ENCODE measurements around the gene CHST11. TPM values are rescaled to one million over a fixed set of nuclear protein-coding genes. Genes with fewer than 3 reads are reported as not detected.
"Not testable (repeated sequence)": the region's sequence is repeated elsewhere in the genome, so short reads cannot be mapped to it uniquely, and the experiment has no call there.

The CHST11 gene
- polyA plus RNA-seq, 3 donors: 7.0 to 8.0 (median 7.5) TPM

DNA sequence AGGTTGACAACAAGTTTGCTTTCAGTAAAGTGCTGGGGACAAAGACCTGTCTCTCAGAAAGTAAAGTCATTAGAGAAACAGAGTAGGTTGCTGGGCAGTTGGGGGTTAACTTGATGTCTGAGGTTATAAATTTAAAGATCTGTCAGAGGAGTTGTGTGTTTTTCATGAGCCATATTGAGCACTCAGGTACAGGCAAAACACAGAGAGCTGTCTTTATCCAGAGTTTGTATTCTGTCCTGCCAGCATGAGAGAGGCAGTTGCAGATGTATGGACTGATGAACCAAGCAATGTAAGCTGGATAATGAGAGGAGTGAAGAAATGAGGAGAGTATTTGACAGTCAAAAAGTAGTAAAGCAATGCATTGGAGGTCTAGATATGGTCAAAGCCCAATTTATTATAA is 344.7 kb downstream of the CHST11 start:
- DNase-seq (ENCODE audit: extremely low read depth in 1 of 11, low read depth in 9 of 11, low spot score in 4 of 11): no peak

DNA sequence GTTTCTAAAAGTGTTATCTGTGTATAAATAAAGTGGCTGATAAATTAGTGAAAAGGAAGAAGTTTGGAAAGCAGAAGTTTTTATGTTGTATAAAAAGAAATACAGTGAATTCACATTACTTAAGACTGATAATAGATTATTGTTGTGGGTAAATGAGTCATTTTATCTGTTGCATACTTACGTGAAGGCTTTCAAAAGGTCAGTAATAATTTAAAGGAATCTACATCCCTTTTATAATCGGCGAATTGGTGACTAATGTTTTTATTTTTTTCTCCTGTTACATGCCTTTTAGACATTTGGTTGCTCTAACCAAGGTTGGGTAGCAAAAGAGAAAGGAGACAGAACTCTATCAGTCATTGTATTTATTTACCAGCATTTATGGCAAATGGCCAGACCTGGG is 345.5 kb downstream of the CHST11 start:
- no peak for DNase-seq (ENCODE audit: extremely low read depth in 1 of 11, low read depth in 9 of 11, low spot score in 4 of 11)

DNA sequence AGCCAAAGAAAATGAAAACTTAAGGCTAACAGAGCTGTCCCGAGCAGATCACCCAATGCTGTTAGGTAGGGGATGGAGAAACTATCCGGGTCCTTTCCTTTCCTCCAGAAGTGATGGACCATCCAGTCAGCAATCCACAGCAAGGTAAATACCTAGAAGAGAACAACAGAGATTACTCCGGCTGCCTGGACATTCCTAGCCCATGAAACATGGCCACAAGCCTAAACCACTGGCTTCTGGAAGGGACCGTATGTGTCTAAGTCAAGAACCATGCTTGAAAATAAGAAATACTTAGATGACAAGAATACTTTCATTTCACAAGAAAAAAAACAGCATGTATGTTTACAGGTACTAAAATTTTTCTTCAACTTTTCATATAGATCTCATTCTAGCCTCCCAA is 348.4 kb downstream of the CHST11 start:
- no peak for DNase-seq (ENCODE audit: extremely low read depth in 1 of 11, low read depth in 9 of 11, low spot score in 4 of 11)

DNA sequence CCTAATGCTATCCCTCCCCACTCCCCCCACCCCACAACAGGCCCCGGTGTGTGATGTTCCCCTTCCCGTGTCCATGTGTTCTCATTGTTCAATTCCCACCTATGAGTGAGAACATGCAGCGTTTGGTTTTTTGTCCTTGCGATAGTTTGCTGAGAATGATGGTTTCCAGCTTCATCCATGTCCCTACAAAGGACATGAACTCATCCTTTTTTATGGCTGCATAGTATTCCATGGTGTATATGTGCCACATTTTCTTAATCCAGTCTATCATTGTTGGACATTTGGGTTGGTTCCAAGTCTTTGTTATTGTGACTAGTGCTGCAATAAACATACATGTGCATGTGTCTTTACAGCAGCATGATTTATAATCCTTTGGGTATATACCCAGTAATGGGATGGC is 349.4 kb downstream of the CHST11 start:
- DNase-seq (ENCODE audit: extremely low read depth in 1 of 11, low read depth in 9 of 11, low spot score in 4 of 11): not testable (repeated sequence)

DNA sequence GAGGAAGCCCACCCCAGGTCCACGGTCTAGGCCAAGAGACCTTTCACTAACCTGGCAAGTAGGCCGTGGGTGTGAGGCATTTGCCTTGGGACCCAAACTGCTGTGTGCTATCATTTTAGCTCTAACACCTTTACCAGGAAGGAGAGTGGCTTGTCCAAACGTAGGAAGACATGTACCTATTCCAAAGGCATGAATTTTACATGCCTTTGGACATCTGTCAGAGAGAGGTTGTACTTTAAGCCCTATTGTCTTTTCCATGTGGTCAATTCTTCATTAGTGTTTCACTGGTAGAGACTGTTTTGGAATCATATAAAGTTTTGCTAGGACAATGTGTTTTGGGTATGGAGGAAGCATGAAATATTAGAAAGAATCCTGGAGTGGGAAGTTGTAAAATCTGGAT is 352.5 kb downstream of the CHST11 start:
- DNase-seq (ENCODE audit: extremely low read depth in 1 of 11, low read depth in 9 of 11, low spot score in 4 of 11): no peak

DNA sequence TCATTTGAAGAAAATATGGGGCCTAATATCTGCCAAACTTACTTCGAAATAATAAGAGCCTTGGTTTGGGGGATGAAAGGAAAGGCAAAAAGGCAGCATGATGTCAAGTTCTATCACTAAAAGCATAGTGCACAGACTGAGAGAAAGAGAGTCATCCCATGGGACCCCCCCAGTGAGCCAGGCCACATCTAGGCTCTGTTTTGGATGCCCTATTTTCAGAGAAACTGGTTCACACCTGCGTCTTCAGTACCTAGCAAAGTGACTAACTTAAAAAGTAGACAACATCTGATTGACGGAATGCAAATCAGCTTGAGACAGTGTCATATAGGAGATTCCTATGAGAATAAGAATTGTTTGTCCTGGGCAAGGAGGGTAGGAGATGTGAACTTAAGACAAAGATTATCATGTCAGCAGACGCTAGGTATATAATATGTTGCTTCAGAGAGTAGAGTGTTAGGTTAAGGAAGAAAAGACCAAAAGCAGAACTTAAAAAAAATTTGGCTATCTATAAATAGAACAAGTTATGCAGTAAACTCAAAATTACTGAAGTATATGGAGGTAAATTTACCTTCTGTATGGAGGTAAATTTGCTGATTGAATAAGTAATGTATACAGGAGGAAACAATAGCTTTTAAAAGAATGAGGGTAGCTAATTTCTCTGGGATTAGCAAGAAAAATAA is 353.1 kb downstream of the CHST11 start:
- DNase-seq (ENCODE audit: extremely low read depth in 1 of 11, low read depth in 9 of 11, low spot score in 4 of 11): no peak

Other genes starting within 250 kb of the CHST11 start
- 10 to 100 TPM; 50.2 to 69.5 (median 63.3) TPM for gene TXNRD1, start 241.2 kb upstream of the CHST11 start, polyA plus RNA-seq (ENCODE audit: insufficient read length in 3 of 3)
- 1 to 10 TPM; 3.9 to 4.9 (median 4.1) TPM for gene EID3, start 153.2 kb upstream of the CHST11 start, polyA plus RNA-seq (ENCODE audit: insufficient read length in 3 of 3)